Stimulated activated CD4-positive, alpha-beta T cell treated with anti-CD3 and anti-CD28 coated beads, TNF-alpha, amount 100 ng/mL, for 4 hours (primary cell): Measurements from ENCODE around the gene GALNTL6.
"Not testable (repeated sequence)": the region's sequence is repeated elsewhere in the genome, so short reads cannot be mapped to it uniquely, and the experiment has no call there.

Source experiments
- DNase-seq, 3 experiments: peaks; one replicate each; pipeline ENCODE4 v3.0.0-alpha.2; 2020; ENCODE audit warnings: low read depth in 3 of 3

GALNTL6 gene

DNA sequence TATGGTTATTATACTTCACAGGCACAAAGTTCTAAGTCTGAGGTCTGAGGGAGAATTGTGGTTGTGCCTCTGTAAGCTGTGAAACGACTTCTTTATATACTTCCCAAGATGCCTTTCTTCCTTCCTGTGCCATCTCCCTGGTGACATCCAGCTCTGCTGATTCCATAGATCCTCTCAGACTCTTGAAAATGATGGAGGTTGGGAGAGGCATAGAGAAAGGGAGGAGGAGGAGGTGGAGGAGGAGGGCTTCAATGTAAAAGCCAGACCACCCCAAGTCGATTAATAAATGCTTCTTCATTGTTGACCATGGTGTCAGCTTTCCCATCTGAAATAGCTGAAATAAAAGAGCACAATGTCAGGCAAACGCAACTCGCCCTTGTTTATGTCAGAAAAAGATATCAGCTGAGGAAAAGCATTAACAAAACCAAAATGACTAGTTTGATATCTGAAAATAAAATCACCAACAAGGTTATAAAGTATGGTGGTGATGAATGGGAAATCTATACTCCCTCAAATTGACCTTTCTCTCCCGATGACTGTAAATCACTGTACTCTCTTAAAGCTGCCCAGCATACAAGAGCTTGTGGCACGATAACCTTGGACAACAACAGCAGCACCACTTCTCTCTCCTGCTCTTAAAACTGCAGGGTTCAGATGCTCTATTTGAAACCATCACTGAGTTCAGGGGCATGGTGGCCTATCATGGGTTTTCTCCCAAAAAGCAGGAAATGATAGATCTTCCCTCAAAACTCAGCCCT is 1125.0 kb downstream of the GALNTL6 start:
- DNase-seq: no peak

GRCh38 chr4:172938870-172939269 is 1125.7 kb downstream of the GALNTL6 start:
- DNase-seq: no peak

DNA sequence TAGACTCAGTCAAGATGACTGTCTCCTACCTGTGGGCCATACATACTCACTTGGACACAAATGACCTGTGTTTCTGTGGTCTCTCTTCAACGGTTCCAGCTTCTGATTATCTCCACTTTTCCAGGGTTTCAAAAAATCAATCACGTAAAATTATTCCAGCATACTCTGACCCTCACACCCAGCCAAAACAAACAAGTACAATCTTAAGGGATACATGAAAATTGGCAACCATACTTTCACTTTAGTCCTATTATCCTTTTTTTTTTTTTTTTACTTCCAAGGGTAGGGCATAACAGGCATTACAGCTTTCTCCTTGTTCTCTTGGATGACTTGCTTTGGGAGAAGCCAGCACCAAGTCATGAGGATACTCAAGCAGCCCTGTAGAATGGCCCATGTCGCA is 1129.6 kb downstream of the GALNTL6 start:
- DNase-seq: no peak

DNA sequence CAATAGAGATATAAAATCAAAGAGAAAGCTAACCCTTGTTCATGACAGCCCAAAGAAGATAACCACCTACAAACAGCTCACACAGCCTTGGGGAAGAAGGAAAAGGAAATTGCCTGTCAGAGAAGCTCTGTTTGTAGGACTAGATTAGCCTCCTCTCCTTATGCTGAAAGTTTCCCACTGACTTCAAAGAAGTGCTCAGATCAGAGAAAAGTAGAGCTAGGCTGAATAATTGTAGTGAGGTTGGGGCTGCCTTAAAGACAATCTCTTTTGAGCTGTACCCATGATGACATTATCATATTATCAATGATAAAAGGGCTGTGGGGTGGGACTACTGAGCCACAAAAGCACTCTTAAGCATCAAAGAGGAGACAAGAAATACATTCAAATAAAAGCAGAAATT is 1132.4 kb downstream of the GALNTL6 start:
- no peak for DNase-seq

GRCh38 chr4:172946503-172946902 is 1133.3 kb downstream of the GALNTL6 start:
- DNase-seq: no peak

DNA sequence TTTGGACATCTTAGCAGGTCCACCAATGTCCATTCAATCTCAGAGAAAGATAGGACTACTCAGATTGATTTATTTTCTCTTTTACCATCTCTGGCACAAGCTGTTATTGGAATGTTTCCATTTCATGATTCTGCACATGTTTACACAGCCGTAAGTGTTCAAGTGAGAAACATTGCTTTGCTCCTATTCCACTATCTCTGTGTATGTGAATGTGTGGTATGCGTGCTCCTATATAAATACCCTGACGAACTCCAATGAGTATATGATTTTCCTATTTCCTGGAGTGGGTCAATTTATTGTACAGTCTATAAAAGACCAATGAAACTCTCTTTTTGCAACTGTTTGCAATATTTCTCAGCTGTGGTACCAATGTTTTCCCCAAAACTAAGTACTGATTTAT is 1134.4 kb downstream of the GALNTL6 start:
- DNase-seq: no peak

DNA sequence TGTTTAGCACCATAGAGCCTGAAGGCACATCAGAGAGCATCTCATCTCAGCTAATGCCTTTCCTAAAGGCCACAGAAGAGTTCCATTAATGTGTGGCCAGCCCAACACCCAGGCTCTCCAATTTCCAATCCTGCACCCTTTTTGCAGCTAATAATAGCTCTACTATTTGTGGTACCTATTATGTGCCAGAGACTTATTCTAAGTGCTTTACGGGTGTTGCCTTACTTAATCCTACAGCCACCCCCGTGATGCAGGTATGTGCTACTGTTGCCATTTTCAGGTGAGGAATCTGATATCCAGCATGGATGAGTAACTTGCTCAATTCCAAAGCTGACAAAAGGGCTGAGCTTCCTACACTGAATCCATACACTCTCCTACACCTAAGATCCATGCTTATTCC is 1137.8 kb downstream of the GALNTL6 start:
- no peak for DNase-seq

DNA sequence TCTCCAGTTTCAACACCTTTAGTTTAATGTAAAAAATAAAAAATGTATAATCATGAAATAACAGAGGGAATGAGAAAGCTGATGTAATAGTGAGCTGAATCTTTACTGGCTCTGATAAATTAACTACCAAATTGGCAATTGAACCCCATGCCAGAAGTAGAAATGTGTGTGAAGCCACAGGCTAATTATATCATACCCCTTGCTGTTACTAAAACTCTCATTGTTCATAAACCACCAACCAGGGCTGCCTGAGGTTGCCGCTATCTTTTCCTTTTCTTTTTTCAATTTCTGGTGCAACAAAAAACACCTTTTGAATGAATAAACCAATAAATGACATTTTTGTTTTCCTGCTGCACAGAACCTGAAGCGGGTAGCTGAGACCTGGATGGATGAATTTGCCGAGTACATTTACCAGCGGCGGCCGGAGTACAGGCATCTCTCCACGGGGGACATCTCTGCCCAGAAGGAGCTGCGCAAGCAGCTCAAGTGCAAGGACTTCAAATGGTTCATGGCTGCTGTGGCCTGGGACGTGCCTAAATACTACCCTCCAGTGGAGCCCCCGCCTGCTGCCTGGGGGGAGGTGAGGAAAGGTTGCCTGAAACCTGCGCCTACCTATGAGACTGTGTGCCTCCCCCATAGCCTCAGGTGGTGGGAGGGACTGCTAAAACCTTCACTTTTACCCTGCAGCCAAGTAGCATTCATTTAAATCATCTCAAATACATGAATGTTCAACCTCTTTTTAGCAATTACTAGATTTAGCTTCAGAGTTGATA is 1138.7 kb downstream of the GALNTL6 start:
- DNase-seq: no peak

DNA sequence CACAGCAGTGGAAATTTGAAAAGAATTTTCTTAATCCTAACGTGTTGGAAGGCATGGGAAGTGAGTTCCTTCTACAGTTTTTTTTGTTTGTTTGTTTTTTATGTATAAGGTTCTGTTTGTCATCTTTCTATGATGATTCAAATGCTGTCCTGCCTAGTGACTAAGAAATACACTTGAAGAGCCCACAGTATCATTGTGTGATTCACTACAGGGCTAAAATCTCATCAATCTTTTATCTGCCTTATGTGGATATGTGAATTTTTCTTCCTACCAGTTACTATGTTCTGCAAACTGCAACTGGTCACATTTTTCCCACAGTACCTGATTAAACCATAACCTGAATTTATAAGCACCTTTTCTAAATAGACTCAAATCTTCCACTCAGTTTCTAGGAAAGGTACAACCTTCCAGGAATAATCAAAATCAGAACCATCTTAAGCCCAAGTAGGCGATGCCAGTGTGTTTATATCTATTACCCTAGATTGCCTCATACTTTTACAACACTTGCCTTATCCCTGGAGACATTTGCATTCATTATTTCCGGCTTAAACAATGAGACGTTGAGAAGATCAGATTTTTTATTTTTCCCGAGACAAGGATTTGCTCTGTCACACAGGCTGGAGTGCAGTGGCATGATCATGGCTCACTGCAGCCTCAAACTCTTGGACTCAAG is 1140.8 kb downstream of the GALNTL6 start:
- no peak for DNase-seq

DNA sequence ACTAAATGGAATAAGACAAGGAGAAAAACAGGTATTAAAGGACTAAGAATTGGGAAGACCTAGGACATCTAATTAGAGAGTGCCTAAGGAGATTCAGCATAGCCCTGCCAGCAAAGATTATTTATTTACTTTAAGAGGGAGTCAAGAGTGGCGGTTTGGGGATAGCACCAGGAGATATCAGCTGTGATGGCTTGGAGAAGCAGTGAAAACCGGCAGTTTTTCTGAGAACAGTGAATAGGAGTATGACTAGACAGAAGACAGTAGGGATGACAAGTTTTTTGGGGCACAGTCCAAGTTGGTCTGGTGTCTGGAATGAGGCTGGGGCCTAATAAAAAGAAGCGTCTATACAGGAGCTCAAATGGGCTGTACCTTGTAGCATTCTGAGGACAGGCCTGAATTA is 1143.1 kb downstream of the GALNTL6 start:
- DNase-seq: not testable (repeated sequence)

GRCh38 chr4:172957216-172957615 is 1144.0 kb downstream of the GALNTL6 start:
- DNase-seq: no peak

DNA sequence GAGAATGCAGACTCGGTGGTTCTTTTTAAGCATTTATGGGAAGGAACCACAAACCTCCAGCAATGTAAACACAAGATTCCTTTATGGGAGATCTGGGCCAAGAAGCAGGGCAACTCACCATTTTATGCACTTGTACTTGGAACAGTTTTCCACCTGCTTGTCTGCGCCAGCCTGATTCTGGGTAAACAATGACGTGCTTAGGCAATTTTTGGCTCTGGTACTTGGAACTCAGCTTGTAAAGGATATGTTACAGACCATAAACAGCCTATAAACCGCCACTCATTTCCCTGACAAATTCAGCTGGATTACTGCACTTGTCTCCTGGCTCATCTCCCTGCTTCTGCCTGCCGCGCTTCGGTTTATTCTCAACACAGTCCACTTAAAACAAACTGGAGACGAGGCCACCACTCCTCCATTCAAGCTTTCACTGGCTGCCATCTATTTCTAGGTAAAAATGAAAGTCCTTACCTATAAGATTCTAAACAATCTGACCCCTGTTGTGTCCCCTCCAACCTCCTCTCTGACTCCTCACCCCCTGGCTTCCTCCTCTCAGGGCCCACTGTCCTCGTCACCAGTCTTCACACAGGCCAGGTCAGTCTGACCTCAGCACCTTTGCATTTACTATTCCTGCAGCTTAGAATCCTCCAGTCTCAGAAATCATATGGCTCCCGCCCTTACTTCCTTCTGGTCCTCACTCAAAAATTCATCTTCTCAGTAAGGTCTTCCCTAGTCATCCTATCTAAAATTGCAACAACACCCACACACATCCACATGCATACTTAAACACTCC is 1149.6 kb downstream of the GALNTL6 start:
- no peak for DNase-seq

GRCh38 chr4:172963498-172964294 is 1150.5 kb downstream of the GALNTL6 start:
- DNase-seq: no peak

- not testable (repeated sequence) for DNase-seq
Measured at GRCh38 chr4:172970189-172970588, 1157.0 kb downstream of the GALNTL6 start.

- no peak for DNase-seq
Measured at GRCh38 chr4:172974586-172974985, 1161.4 kb downstream of the GALNTL6 start.

DNA sequence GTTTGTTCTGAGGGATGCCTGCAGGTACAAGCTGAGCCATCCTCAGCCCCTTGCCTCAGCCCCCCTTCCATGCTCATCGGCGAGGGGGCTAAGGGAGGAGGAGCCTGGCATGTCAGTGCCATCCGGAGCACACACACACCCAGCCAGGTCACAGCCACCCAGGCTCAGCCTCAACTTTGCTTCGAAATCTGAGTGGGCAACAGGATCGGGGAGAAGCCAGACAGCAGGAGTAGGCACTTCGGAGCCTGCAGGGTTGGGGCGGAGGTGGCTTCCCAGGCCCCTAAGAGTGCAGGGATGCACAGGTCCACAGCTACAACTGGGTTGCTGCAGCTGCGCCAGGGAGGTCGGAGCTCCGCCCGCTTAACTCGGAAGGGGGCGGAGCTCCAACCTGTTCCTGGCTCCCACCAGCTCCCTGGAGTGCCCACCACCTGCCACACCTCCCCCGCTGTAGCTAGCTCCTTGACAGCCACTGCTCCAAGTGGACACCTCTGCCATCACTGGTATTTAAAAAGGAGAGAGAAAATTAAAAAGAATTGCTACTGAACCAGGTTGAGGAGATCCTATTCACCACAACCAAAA is 1162.5 kb downstream of the GALNTL6 start:
- DNase-seq: no peak

GRCh38 chr4:172977491-172978041 is 1164.4 kb downstream of the GALNTL6 start:
- not testable (repeated sequence) for DNase-seq

GRCh38 chr4:172978848-172979247 is 1165.6 kb downstream of the GALNTL6 start:
- no peak for DNase-seq

GRCh38 chr4:172979332-172979731 is 1166.1 kb downstream of the GALNTL6 start:
- DNase-seq: no peak

DNA sequence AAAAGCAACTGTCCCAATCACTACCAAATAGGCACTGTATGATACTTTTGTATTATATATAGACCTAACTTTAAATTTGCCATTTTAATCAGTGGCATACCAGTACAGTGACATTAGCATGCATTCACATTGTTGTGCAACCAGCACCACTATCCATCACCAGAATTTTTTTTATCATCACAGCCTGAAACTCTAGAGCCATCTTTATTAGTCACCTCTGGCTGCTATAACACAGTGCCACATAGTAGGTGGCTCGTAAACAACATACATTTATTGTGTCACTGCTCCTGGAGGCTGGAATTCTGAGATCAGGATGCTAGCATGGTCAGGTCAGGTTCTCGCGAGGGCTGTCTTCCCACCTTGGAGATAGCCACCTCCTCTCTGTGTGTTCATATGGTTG is 1167.0 kb downstream of the GALNTL6 start:
- DNase-seq: no peak
